ENCODE measurements around the gene TKFC.

Gene TKFC

GRCh38 chr11:61345954-61346843, 13.2 kb downstream of the TKFC start:
- no peak for DNase-seq

- peak in 1 of 2 donors; percentile 77 for DNase-seq
These were observed 15.0 kb downstream of the TKFC start for GRCh38 chr11:61347916-61348461.

DNA sequence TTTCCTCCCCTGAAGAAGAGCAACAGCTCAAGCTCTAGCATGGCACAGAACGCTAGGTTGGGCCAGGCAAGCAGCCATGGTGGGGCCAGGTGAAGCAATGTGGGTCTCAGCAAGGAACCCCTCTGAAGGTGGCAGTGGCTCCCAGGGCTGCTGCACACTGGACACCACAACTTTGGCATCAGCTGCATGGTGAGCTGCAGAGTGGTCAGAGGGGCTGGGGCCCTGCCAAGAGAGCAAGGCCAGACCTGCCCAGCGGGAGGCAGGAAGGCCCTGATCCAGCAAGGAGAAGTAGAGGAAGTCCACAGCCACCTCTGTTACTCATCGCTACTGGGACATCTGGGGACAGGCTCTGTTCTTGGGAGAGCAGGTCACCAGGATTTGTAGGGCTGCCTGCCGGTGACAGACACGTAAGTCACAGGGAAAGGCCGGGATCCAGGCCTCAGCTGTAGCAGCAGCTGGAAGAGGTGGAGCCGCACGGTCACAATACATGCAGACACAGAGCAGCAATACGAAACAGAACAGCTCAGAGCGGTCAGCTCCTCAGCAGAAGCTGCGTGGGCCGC, 16.2 kb downstream of the TKFC start:
- no peak for DNase-seq

- no peak for DNase-seq
These were observed 16.9 kb downstream of the TKFC start for GRCh38 chr11:61349916-61350315.

GRCh38 chr11:61350336-61350735, 17.3 kb downstream of the TKFC start:
- no peak for DNase-seq

- no peak for DNase-seq
These were observed 17.8 kb downstream of the TKFC start for GRCh38 chr11:61350803-61351202.

DNA sequence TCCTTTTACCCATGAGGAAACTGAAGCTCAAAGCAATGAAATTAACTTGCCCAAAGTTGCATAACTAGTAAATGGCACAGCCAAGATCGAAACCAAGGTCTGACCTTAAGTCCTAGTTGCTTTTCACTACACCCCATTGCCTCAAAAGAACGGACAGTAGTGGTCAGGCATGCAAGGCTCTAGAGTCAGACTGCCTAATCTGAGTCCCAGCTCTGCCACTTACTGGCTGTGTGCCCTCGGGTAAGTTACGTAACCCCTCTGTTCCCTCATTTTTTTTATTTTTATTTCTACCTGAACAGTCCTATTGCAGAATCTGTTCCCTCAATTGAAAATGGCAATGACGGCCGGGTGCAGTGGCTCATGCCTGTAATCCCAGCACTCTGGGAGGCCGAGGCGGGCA, 19.0 kb downstream of the TKFC start:
- DNase-seq: no peak

DNA sequence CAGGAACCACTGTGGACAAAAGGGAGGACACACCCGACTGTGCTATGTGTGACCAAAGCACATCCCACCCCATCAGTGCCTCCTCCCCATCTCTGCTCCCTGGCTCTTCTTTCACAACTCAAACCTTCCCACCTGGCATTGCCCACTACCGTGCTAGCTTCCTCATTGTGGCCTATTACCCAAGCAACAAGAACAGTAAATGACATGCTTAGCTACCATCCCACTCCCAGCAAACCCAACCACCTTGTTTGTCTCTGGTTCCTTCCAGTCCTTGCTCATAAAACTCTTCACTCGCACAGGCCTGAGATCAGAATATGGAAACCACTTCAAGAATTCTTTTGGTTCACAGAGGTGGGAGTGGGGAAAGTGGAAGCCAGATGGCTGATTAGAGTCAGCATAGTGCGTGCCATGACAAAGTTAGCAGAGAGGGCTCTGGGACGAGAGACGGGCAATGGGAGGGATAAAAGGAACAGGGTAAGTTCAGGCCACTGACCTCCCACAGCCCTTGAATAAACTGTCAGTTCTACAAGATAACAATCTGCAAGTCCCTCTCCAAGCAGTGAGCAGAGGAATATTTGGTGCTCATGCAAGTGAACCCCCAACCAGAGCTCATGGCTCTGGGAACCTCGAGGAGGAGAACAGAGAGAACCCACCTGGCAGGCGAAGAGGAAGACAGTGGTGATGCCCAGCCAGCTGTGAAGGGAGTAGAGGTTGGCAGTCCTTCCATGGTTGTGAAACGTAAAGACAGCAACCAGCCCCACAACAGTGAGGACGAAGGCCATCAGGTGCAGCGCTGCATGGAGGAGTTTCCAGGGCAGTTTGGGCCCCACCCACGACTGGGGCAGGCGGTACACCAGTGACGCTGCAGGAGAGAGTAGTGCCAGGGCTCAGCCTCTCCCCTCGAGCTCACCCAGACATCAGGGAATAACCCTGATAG, 20.4 kb downstream of the TKFC start:
- DNase-seq: no peak

DNA sequence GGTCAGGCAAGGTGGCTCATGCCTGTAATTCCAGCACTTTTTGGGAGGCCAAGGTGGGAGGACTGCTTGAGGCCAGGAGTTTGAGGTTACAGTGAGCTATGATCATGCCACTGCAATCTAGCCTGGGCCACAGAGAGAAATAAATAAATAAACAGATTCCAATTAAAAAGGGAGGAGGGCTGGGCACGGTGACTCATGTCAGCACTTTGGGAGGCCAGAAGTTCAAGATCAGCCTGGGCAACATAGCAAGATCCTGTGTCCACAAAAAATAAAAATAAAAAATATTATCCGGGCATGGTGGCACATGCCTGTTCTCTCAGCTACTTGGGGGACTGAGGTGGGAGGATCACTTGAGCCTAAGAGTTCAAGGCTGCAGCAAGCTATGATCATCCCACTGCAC, 21.2 kb downstream of the TKFC start:
- no peak for DNase-seq

- DNase-seq: peak in 1 of 2 donors; percentile 35
These were observed 23.7 kb downstream of the TKFC start for GRCh38 chr11:61356706-61357105.

GRCh38 chr11:61357233-61357893, 24.3 kb downstream of the TKFC start:
- peak; percentile 7 to 79 for DNase-seq

GRCh38 chr11:61357894-61358239, 24.8 kb downstream of the TKFC start:
- DNase-seq: no peak

GRCh38 chr11:61358566-61358965, 25.5 kb downstream of the TKFC start:
- DNase-seq: no peak

GRCh38 chr11:61359516-61359915, 26.5 kb downstream of the TKFC start:
- DNase-seq: no peak

DNA sequence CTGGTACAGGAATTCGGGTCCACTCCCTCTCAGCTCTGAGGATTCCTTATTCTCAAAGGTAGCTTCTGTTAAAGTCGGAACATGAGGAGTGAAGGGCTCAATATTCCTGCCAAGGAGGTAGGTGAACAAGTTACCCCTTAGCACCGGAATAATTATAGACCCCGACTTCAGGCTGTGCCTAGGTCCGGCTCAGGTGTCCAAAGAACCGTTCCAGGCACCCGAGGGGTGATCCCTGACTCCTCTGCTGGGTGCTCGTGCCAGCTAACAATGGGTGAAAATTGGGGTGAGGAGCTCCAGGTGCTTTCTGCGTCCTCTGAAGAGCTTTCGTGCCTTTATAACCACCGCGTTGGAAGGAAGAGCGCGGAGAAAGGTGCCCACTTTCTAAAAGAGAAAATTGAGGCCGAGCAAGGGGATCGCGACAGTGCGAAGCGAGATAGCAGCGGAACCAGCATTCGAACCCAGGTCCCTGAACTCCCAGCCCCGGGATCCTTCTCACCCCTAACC, 28.3 kb downstream of the TKFC start:
- no peak for DNase-seq

- DNase-seq: peak; percentile 89 to 91
These were observed 28.9 kb downstream of the TKFC start, which contains the start of the genes CYB561A3 and TMEM138 for GRCh38 chr11:61361741-61362541. Gene CYB561A3 (minus strand): TSS chr11:61361882. CDS start chr11:61356713, 5,169 bp downstream. Gene TMEM138 (plus strand): TSS chr11:61362374. CDS start chr11:61364391, 2,017 bp downstream.

- peak in 1 of 2 donors; percentile 27 for DNase-seq
These were observed 29.5 kb downstream of the TKFC start for GRCh38 chr11:61362542-61362875.

DNA sequence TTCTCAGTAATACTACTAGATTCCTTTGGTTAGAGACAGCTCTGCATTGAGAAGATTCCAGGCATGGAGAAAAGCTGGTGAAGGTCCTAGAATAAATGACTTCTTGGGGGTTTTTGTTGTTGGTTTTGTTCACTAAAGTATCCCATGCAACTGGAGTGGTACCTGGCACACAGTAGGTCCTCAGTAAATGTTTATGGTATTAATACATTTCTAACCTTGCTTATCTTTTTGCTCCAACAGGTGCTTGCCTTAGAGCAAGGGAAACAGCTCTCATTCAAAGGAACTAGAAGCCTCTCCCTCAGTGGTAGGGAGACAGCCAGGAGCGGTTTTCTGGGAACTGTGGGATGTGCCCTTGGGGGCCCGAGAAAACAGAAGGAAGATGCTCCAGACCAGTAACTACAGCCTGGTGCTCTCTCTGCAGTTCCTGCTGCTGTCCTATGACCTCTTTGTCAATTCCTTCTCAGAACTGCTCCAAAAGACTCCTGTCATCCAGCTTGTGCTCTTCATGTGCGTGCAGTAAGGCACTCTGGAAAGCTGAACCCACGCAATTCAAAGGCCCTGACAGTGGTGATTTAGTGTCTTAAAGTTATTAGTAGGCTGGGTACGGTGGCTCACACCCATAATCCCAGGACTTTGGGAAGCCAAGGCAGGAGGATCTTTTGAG, 31.1 kb downstream of the TKFC start:
- DNase-seq: no peak

DNA sequence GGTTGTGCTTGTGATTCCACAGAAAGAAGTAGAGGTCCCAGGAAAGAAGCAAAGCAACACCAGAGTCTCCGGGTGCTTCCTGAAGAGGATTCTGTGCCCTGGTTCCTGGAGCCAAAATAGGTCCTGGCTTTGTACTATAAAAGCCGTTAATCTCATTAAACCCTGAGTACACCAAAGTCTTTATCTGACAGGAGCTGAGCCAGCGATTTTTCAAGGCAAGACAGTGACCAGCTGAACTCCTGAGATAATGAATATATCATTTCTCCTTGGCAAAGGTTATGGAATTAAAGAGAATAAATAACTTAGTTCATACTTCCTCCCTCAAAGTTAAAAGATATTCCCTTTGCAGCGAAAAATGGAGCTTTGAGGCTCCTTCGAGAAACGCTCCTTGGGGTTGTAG, 34.4 kb downstream of the TKFC start:
- no peak for DNase-seq

DNA sequence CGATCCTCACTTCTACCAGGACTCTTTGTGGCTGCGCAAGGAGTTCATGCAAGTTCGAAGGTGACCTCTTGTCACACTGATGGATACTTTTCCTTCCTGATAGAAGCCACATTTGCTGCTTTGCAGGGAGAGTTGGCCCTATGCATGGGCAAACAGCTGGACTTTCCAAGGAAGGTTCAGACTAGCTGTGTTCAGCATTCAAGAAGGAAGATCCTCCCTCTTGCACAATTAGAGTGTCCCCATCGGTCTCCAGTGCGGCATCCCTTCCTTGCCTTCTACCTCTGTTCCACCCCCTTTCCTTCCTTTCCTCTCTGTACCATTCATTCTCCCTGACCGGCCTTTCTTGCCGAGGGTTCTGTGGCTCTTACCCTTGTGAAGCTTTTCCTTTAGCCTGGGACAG, 35.6 kb downstream of the TKFC start:
- DNase-seq: no peak
